Right lobe of liver (tissue), 6 donors: ENCODE results near the gene UTP14C. TPM values are rescaled to one million over a fixed set of nuclear protein-coding genes. Genes with fewer than 3 reads are reported as not detected.

Experiments used
- ATAC-seq, 4 donors: fragments of 200-7000 bp; cut with Tn5 transposase; one replicate each; pipeline ENCODE4 v1.9.1; 2020; ENCODE audit warnings: mild to moderate bottlenecking in 4 of 4, moderate library complexity in 4 of 4
- DNase-seq, 3 donors: peaks; one replicate each; pipeline ENCODE4 v3.0.0-alpha.2; 2020
- H3K27ac ChIP-seq, 3 donors: fragments of 200-600 bp; one replicate each; pipeline ENCODE4 v1.8.0; 2022
- H3K27me3 ChIP-seq, 2 donors: fragments of 200-600 bp; one replicate each; pipeline ENCODE4 v1.8.0; 2022
- H3K36me3 ChIP-seq, 4 donors: fragments of 200-600 bp; sonication (generic) in 1 of 4; one replicate each; pipeline versions ENCODE4 v1.5.1 to v1.8.0; 2017 to 2022; ENCODE audit warnings: control low read depth in 1 of 4
- H3K4me1 ChIP-seq, 4 donors: fragments of 200-600 bp; sonication (generic) in 1 of 4; one replicate each; pipeline versions ENCODE4 v1.5.1 to v1.8.0; 2017 to 2022; ENCODE audit warnings: control low read depth in 1 of 4
- H3K4me3 ChIP-seq, 3 donors: fragments of 200-600 bp; one replicate each; pipeline ENCODE4 v1.8.0; 2022
- H3K9me3 ChIP-seq, 4 donors: fragments of 200-600 bp; sonication (generic) in 1 of 4; one replicate each; pipeline versions ENCODE4 v1.5.1 to v1.8.0; 2017 to 2022; ENCODE audit warnings: control low read depth in 1 of 4
- CTCF ChIP-seq, 4 donors: fragments of 200-600 bp in 3 of 4; fragments of 450-650 bp in 1 of 4; IDR thresholded peaks; one replicate each; pipeline versions ENCODE4 v1.5.1 to v1.8.0; 2016 to 2022; ENCODE audit warnings: antibody characterized with exemption in 4 of 4, mild to moderate bottlenecking in 2 of 4
- POLR2A ChIP-seq: fragments of 450-650 bp; IDR thresholded peaks from one replicate; pipeline ENCODE4 v1.6.1; 2017; ENCODE audit warnings: antibody characterized with exemption, mild to moderate bottlenecking
- WGBS: methylation state at CpG from one replicate; pipeline ENCODE4 v1.1.6; 2018; ENCODE audit warnings: low coverage, low lambda C conversion rate; ENCODE audit not compliant: insufficient coverage; ENCODE audit errors: missing lambda C conversion rate; 5-methylcytosine and 5-hydroxymethylcytosine counted together
- intact Hi-C, 2 donors: fragments of 100-400 bp; cut with DNase I; formaldehyde crosslinking; loops; one replicate each; pipeline versions ENCODE4 v1.11.2 to v1.14.1; 2022
- total RNA-seq, 6 experiments: library from RNA; depleted of rRNA in 2 of 6; stranded (reverse); fragments of >200 nt in 2 of 6; fragmentation: NEBNext Ultra II Directional in 3 of 6; extraction: Animal tissue kit (Norgen Biotek cat#: 25700) in 3 of 6; gene quantifications; one replicate each; pipeline versions ENCODE4 v1.1.0 to v1.2.4, GENCODE V29; 2016 to 2023
- donor health status: DM: no; HTN: yes; CAD: no.
- donor health status: DM: no; HTN: no; CAD: no.
- donor health status: DM: no; HTN: no; CAD: no.
- donor health status: DM: no; HTN: yes; CAD: no.
- donor health status: DM: no; HTN: yes; CAD: no.

Gene UTP14C
- total RNA-seq, 6 experiments from 2014 or later, result 8.1 to 10.9 (median 10.4) TPM

GRCh38 chr13:52036037-52036436, 11.5 kb downstream of the UTP14C start:
- no peaks in the 10 kb centered on the region for H3K4me1 ChIP-seq
- TF ChIP-seq POLR2A (no peak), CTCF (IDR thresholded peaks at IDR 0.05) (no peak)
- H3K4me3 ChIP-seq, result no peak overlapping the region
- intact Hi-C loops, result no loop called here
- WGBS, result 82% methylated on average over 1 of the region's 1 CpG
- no peak overlapping the region for H3K27ac ChIP-seq
- no peaks in the 10 kb centered on the region for H3K36me3 ChIP-seq
- H3K27me3 ChIP-seq, result no peaks in the 10 kb centered on the region
- no peaks in the 10 kb centered on the region for H3K9me3 ChIP-seq
- ATAC-seq (no peak), DNase-seq (no peak)

- no peak overlapping the region for H3K27ac ChIP-seq
- WGBS, result 85% methylated on average over 3 of the region's 3 CpGs
- intact Hi-C loops, result no loop called here
- ATAC-seq (peak in 3 of 4 donors; percentile 48 to 67 (median 54)), DNase-seq (no peak)
- TF ChIP-seq POLR2A, result no peak
- no peak for TF ChIP-seq CTCF (IDR thresholded peaks at IDR 0.05)
- H3K4me1 ChIP-seq, result peaks cover 0 to 4% (median 0%) of the 10 kb centered on the region in 4 donors
- H3K9me3 ChIP-seq, result no peaks in the 10 kb centered on the region
- no peaks in the 10 kb centered on the region for H3K27me3 ChIP-seq
- no peak overlapping the region for H3K4me3 ChIP-seq
- no peaks in the 10 kb centered on the region for H3K36me3 ChIP-seq
Measured at GRCh38 chr13:52043675-52044074, 19.2 kb downstream of the UTP14C start.

GRCh38 chr13:52047463-52047862, 23.0 kb downstream of the UTP14C start:
- Histone ChIP-seq H3K4me1 (peaks cover 0 to 4% (median 0%) of the 10 kb centered on the region in 4 donors), H3K36me3 (no peaks in the 10 kb centered on the region), H3K4me3 (no peak overlapping the region), H3K27me3 (no peaks in the 10 kb centered on the region), H3K9me3 (no peaks in the 10 kb centered on the region), H3K27ac (no peak overlapping the region)
- intact Hi-C loops, result no loop called here
- ATAC-seq (no peak), DNase-seq (no peak)
- 92% methylated on average over 2 of the region's 3 CpGs for whole genome bisulfite sequencing
- no peak for TF ChIP-seq CTCF (IDR thresholded peaks at IDR 0.05)
- no peak for TF ChIP-seq POLR2A

GRCh38 chr13:52048516-52048915, 24.0 kb downstream of the UTP14C start:
- no peaks in the 10 kb centered on the region for H3K36me3 ChIP-seq
- 55% methylated on average over 2 of the region's 2 CpGs for WGBS
- H3K4me3 ChIP-seq, result no peak overlapping the region
- DNase-seq, result no peak
- intact Hi-C loops, result no loop called here
- ATAC-seq, result no peak
- peaks cover 0 to 2% (median 0%) of the 10 kb centered on the region in 4 donors for H3K4me1 ChIP-seq
- no peaks in the 10 kb centered on the region for H3K27me3 ChIP-seq
- no peaks in the 10 kb centered on the region for H3K9me3 ChIP-seq
- TF ChIP-seq CTCF (IDR thresholded peaks at IDR 0.05) (no peak), POLR2A (no peak)
- H3K27ac ChIP-seq, result no peak overlapping the region

GRCh38 chr13:52051400-52051799, 26.9 kb downstream of the UTP14C start:
- ATAC-seq, result no peak
- Histone ChIP-seq H3K27me3 (no peaks in the 10 kb centered on the region), H3K4me1 (no peaks in the 10 kb centered on the region), H3K4me3 (no peak overlapping the region), H3K9me3 (no peaks in the 10 kb centered on the region), H3K36me3 (no peaks in the 10 kb centered on the region), H3K27ac (no peak overlapping the region)
- whole genome bisulfite sequencing, result 74% methylated on average over 7 of the region's 7 CpGs
- TF ChIP-seq POLR2A, result no peak
- intact Hi-C loops, result no loop called here
- no peak for DNase-seq
